GM10847 (cell line): Measurements from ENCODE around the gene ABCA4.

ENCODE experiments used
- POLR2A ChIP-seq: IDR thresholded peaks from 2 replicates; pipeline ENCODE4 v1.6.1; 2011; ENCODE audit not compliant: insufficient read length; ENCODE audit errors: extremely low read depth

ABCA4 gene

GRCh38 chr1:93980320-93981273 is 140.4 kb downstream of the ABCA4 start:
- no peak for TF ChIP-seq POLR2A

- no peak for TF ChIP-seq POLR2A
These were observed 141.1 kb downstream of the ABCA4 start for GRCh38 chr1:93979718-93980319.

GRCh38 chr1:93979040-93979717 is 141.8 kb downstream of the ABCA4 start:
- TF ChIP-seq POLR2A, result no peak

GRCh38 chr1:93977598-93977945 is 143.4 kb downstream of the ABCA4 start:
- TF ChIP-seq POLR2A, result no peak

- no peak for TF ChIP-seq POLR2A
These were observed 144.0 kb downstream of the ABCA4 start for GRCh38 chr1:93976711-93977597.

- TF ChIP-seq POLR2A, result no peak
These were observed 144.7 kb downstream of the ABCA4 start for GRCh38 chr1:93976291-93976690.

- no peak for TF ChIP-seq POLR2A
These were observed 148.6 kb downstream of the ABCA4 start for GRCh38 chr1:93972341-93972740.

GRCh38 chr1:93969887-93970286 is 151.1 kb downstream of the ABCA4 start:
- TF ChIP-seq POLR2A, result no peak

- TF ChIP-seq POLR2A, result no peak
These were observed 151.6 kb downstream of the ABCA4 start for GRCh38 chr1:93969371-93969770.

- TF ChIP-seq POLR2A, result no peak
These were observed 153.6 kb downstream of the ABCA4 start for GRCh38 chr1:93967306-93967705.

GRCh38 chr1:93965888-93966287 is 155.1 kb downstream of the ABCA4 start:
- TF ChIP-seq POLR2A, result no peak

- no peak for TF ChIP-seq POLR2A
These were observed 155.7 kb downstream of the ABCA4 start for GRCh38 chr1:93965256-93965655.

- TF ChIP-seq POLR2A, result no peak
These were observed 156.2 kb downstream of the ABCA4 start for GRCh38 chr1:93964777-93965200.

- TF ChIP-seq POLR2A, result no peak
These were observed 156.7 kb downstream of the ABCA4 start for GRCh38 chr1:93964096-93964776.
